Uterus (tissue), 2 donors: ENCODE data around the gene PAXIP1.

Source experiments
- POLR2A ChIP-seq, 2 donors: fragments of 450-650 bp; IDR thresholded peaks; one replicate each; pipeline ENCODE4 v1.6.1; 2016; ENCODE audit warnings: antibody characterized with exemption in 2 of 2, mild to moderate bottlenecking in 1 of 2, moderate library complexity in 1 of 2
- TF ChIP-seq, protein P1 (sequence below), 4 experiments: fragments of 200-600 bp in 2 of 4; fragments of 450-650 bp in 2 of 4; sonication (generic) in 2 of 4; IDR thresholded peaks; one replicate each; pipeline ENCODE4 v1.5.1; 2016 to 2019; ENCODE audit warnings: antibody characterized with exemption in 4 of 4, mild to moderate bottlenecking in 2 of 4, moderate library complexity in 1 of 4

- no peak for TF ChIP-seq POLR2A (IDR thresholded peaks at IDR 0.05)
- TF ChIP-seq, protein P1, sequence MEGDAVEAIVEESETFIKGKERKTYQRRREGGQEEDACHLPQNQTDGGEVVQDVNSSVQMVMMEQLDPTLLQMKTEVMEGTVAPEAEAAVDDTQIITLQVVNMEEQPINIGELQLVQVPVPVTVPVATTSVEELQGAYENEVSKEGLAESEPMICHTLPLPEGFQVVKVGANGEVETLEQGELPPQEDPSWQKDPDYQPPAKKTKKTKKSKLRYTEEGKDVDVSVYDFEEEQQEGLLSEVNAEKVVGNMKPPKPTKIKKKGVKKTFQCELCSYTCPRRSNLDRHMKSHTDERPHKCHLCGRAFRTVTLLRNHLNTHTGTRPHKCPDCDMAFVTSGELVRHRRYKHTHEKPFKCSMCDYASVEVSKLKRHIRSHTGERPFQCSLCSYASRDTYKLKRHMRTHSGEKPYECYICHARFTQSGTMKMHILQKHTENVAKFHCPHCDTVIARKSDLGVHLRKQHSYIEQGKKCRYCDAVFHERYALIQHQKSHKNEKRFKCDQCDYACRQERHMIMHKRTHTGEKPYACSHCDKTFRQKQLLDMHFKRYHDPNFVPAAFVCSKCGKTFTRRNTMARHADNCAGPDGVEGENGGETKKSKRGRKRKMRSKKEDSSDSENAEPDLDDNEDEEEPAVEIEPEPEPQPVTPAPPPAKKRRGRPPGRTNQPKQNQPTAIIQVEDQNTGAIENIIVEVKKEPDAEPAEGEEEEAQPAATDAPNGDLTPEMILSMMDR (IDR thresholded peaks at IDR 0.05): no peak
Measured at GRCh38 chr7:154946166-154946565, 56.8 kb downstream of the PAXIP1 start.
